GM18519 (cell line): ENCODE measurements around the gene DIP2C.
"Not testable (repeated sequence)": the region's sequence is repeated elsewhere in the genome, so short reads cannot be mapped to it uniquely, and the experiment has no call there.

Experiments
- ATAC-seq: cut with Tn5 transposase; IDR thresholded peaks from one replicate; pipeline ENCODE4 v1.9.1; 2021; ENCODE audit warnings: mild to moderate bottlenecking, moderate library complexity; ENCODE audit not compliant: unreplicated experiment, low FRiP score

Gene DIP2C

DNA sequence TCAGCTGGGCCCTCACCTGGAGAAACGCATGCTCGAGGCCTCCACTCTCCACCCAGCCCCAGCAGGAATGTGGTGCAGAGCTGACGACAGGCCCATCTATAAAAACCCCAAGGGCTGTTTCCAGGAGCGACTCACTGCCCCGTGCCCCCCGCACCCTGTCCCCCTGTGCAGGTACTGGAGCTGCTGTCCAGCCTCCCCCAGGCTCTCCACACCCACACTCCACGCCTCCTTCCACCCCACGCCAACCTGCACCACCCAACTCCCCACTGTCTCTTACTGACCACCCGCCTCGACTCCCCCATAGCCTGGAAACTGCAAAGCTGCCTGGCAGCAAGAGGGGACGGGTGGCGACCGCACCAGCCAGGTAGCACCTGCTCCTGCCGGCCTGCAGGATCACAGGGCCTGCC lies 43.3 kb downstream of the DIP2C start:
- no peak for ATAC-seq

DNA sequence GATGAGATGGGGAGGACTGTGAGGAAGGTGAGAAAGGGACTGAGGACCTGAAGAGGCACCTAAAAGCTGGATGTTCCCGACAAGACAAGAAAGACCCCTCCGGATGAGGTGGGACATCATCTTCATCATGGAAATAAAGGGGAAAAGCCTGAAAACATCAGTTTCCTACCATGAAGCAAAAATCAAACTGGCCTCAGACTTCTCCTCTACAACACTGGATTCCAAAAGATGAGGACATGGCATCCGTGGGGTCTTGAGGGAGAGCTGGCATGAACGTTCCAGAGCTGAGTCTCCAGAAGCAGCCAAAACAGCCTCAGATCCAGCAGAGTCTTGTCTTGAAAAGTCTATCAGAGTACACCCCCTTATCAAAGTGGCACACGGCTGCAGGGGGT lies 44.5 kb downstream of the DIP2C start:
- ATAC-seq = no peak

DNA sequence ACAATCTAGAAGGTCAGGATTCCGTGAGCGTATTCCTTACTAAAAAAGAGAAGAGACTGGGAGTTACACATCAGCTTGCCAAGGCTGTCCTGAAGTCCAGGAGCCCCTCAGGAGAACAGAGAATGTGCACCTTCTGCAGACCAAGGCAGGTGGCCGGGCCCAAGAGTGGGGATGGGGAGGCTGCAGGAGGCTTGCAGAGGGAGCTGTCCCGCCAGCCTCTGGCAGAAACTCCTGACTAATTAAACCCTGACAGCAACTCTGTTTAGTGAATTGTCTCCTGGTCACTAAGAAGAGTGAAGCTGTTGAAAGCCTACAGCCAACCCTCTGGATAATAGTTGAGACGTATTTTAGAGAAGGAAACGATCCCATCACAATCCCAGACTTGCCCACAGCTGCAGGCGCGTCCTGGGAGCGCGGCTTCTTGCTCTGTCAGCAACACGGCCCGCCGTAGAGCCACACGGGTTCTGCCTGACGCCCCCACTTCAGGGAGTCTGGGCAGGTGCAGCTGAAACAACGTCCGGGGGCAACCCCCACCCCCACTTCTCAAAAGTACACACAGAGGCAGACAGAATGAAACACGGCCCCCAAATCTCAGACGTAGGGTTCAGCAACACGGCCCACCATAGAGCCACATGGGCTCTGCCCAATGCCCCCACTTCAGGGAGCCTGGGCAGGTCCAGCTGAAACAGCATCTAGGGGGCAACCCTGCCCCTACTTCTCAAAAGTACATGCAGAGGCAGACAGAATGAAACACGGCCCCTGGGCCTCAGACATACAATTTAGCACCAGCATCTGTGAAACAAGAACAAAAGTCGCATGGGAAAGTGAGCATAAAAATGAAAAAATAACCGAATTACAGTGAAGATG lies 45.2 kb downstream of the DIP2C start:
- no peak for ATAC-seq

DNA sequence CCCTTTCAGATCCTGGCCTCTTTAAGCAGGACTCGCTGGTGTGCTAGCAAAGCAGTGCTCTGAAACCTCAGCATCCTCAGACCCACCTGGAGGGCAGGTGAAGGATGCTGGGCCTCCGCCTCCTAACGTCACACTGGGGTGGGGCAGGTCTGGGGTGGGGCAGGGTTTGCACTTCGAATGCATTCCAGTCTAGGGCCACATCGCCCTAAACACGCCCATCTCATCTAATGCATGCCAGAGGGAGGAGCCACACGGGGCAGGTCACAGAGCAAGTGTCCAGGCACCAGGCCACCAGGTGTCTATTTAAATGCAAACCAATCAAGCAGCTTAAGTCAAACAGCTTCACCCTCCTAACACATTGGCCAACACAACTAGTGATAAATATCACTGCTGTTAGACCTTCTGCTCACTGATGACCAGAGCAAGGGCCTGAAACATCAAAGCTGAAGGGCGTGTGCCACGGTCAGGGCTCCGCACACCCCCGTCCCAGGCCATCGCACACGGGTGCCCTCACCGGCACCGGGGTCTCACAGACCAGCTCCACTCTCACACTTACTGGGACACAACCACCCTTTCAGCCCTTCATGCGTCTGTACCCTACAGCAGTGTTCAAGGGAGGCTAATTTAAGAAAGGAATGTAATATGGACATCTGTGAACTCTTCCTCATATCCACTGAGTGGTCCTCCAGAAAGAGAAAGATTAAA lies 47.1 kb downstream of the DIP2C start:
- no peak for ATAC-seq

DNA sequence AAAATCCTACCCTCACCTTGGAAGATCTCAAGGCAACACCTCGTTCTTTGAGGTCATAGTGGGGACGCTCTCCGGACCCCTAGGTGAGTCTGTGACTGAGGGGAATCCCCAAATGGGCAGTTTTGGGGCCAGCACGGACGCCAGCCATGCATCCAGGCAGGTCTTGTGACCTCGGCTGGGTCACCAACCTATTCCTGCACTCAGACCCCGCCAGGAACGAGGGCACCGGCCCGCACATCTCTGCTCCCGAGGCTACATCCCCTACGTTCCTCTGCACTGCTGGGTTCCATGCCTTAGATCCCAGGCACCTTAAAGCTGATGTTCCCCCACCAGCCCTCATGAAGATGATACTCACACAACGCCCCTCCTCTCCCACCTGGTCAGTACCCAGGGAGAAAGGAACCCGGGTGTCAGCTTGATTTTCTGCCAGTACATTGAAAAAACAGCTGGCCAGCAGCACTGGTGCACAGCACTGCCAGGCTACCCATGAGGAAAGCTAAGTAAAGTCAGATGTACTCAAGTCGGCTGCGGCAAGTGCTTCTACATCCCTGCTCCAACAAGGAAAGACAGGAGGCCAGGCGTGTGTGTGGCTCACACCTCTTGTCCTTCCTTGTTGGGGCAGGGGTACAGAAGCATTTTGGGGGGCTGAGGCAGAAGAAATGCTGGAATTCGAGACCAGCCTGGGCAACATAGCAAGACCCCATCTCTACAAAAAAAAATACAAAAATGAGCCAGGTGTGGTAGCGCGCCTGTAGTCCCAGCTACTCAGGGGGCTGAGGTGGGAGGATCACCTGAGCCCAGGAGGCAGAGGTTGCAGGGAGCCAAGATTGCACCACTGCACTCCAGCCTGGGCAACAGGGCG lies 48.1 kb downstream of the DIP2C start:
- no peak for ATAC-seq

DNA sequence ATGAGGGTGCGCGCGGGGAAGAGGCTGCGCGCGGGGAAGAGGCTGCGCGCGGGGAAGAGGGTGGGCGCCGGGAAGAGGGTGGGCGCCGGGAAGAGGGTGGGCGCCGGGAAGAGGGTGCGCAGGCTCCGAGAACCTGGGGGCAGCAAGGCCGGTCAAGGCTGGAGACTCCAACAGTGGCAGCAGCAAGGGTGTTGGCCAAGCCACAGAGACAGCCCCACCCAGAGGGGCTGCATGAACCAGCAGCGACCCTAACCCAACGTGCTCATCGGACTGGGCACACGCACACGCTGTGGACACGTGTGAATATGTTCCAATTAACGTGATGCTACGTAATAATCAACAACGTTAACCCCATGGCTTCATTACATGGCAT lies 48.8 kb downstream of the DIP2C start:
- no peak for ATAC-seq

DNA sequence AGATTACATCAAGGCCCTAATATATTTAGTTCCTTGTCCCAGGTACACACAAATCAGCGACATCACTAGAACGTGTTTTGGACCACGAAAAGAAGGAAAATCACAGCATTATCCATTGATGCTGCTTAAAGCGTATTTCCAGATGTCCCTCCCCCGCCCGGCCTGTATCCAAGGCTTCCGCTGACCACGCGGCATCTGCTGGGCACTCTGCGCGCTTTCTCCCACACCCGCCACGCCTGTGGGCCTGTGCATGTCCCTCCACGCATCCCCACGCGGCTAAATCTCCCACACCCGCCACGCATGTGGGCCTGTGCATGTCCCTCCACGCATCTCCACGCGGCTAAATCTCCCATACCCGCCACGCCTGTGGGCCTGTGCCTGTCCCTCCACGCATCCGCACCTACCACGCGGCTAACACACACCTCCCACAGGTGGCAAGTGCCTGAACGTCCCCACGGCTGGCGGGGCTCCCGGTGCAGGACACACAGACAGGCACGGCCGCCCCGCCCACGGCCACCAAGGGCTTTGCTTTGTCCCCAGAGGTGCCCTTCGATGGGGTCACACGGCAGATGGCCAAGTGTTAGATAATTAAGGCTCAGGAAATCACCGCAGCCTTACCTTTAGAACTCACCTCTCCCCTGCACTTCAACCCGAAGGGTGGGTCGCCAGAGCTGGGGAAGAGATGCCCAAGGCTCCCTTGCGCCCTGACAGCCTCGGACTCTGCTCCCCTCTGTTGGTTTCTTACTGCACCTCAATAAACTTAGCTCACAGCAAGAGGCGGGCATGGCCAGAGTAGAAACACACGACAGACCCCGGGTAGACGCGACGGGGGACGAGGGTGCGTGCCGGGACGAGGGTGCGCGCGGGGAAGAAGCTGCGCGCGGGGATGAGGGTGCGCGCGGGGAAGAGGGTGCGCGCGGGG lies 49.5 kb downstream of the DIP2C start:
- no peak for ATAC-seq

DNA sequence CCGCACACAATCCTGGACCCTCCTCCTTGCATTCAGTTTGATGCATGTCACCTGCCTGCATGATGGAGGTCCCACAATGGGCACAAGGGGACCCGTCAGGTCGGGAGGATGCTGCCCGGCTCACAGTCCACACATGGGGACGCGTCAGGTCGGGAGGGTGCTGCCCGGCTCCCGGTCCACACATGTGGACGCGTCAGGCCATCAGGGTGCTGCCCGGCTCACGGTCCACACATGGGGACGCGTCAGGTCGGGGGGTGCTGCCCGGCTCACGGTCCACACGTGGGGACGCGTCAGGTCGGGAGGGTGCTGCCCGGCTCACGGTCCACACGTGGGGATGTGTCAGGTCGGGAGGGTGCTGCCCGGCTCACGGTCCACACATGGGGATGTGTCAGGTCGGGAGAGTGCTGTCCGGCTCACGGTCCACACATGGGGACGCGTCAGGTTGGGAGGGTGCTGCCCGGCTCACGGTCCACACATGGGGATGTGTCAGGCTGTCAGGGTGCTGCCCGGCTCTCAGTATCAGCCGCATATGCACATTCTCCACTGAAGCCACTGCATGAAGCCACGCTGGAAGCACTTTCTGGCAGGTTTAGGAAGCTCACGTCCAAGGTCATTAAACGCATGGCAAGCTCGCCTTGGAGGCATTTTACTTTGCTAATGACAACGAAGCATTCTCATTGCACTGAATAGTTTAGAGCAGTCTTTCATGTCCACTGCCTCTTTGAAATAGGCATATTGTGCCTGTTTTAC lies 50.3 kb downstream of the DIP2C start:
- ATAC-seq = no peak

DNA sequence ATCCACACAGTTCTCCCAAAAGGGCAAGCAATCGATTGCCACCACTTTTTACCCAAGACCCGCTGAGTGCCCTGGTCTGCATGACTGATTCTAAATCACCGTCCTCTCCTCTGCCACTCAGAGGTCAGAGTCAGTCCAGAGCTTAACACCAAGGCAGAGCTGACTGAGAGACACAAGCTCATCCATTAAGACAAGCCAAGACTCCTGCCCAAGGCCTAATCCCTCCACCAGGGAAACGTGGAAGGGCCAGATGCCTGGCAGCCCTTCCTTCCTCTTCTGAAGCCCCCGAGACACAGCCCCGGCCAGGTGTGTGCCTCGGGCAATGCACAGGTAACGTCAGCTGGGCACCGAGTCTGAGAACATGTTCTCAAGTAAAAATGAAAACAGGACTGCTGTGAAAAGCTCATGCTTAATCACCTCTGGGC lies 51.7 kb downstream of the DIP2C start:
- ATAC-seq = no peak

DNA sequence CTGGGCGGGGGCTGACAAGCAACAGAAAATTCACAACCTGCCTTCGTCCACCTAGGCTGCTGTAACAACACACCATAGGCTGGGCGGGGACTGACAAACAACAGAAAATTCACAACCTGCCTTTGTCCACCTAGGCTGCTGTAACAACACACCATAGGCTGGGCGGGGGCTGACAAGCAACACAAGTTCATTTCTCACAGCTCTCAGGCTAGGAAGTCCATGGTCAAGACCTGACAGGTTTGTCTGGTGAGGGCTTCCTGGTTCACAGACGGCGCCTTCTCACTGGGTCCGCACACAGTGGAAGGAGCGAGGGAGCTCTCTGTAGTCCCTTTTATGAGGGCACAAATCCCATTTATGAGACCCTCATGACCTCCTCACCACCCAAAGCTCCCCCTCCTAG lies 52.2 kb downstream of the DIP2C start:
- ATAC-seq = no peak

DNA sequence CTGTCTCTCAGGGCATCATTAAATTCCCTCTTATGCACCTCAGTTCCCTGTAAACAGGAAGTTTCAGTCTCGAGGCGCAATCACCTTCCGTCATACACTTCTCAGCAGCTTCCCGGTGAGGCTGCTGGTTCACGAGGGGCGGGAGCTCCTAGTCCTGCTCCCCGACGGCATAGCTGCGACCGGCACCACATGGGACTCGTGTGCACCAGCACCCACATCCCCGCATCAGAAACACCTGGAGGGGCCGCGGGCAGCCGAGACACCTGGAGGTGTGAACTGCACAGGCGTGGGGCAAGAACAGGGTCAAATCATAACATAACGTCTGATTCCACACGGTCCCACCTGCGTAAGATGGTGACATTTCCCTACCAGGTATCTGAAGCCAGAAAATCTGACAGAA lies 52.7 kb downstream of the DIP2C start:
- ATAC-seq = no peak

DNA sequence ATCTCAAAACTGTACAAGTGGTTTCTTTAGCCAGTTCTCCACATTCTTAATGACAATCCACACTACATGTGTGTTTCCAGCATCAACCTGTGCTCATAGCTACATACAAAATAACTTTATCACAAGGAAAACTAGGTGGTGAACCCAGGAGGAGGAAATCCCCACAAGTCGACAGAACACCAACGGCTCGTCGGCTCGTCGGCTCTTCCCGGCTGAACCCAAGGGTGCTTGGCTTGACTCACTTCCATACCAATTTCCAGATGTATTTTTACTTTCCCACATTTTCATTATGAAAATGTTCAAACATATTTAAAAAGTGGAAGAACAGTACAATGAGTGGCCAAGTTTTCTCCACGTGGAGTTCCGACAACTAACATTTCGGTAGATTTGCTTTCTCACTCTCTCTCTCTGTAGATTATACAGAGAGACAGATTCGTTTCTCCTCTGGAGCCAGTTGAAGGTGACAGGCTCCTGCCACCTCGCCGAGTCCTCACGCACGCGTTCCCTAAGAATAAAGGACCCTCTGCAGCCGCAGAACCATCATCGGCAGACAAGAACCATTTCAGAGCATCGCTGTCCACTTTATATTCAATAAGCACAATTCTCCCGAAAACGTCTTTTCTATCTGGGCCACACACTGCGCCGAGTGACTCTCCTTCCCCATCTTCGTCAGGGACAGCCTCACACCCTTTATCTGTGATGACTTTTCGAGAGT lies 53.3 kb downstream of the DIP2C start:
- no peak for ATAC-seq

DNA sequence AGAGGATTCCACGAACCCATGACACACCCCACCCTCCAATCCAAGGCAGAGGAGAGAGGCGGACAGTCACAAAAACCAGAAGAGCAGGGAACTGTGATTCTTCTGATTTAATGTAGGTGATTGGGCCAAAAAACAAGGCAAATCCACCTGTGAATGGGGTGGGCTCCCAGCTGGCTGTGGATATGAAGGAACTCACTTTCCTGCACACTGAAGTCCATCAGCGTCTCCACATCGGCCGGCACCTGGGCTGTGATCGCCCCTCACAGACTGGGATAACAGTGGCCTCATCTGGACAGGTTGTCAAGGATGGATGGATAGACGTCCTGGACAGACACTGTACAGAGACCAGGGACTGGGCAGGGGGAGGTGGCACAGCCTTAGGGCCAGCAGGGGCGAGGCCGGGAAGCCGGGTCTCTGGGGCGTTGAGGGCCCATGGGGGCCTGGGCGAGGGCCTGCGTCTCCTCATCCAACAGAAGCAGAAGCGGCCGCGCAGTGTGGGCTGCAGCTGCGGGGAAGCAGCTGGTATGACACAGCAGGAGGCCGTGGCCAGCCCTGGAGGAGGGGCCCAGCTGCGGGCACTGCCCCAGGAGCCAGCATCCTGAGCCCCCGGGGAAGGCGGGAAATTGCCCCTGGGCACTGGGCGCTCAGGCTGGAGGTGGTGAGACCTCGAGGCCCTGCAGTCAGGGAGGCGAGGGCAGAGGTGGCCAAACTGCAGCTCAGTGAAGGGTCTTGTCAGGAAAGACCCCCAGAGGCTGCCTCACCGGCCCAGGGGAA lies 54.2 kb downstream of the DIP2C start:
- no peak for ATAC-seq

DNA sequence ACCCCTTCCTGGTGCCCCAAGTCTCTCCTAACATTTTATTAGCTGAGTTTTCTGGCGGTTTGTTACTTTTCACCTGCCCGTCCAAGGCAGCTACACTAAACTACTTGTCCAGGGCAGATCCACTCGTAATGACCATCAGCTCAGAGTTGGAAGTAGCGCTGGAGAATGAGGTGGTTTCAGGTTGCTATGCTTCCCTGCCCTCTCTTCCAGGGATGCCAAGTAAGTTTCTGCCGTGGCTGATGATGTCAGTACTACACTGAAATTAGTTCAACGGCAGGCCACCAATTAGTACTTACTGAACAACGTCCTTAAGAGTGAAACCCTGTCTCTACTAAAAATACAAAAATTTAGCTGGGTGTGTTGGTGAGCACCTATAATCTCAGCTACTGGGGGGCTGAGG lies 55.2 kb downstream of the DIP2C start:
- no peak for ATAC-seq

DNA sequence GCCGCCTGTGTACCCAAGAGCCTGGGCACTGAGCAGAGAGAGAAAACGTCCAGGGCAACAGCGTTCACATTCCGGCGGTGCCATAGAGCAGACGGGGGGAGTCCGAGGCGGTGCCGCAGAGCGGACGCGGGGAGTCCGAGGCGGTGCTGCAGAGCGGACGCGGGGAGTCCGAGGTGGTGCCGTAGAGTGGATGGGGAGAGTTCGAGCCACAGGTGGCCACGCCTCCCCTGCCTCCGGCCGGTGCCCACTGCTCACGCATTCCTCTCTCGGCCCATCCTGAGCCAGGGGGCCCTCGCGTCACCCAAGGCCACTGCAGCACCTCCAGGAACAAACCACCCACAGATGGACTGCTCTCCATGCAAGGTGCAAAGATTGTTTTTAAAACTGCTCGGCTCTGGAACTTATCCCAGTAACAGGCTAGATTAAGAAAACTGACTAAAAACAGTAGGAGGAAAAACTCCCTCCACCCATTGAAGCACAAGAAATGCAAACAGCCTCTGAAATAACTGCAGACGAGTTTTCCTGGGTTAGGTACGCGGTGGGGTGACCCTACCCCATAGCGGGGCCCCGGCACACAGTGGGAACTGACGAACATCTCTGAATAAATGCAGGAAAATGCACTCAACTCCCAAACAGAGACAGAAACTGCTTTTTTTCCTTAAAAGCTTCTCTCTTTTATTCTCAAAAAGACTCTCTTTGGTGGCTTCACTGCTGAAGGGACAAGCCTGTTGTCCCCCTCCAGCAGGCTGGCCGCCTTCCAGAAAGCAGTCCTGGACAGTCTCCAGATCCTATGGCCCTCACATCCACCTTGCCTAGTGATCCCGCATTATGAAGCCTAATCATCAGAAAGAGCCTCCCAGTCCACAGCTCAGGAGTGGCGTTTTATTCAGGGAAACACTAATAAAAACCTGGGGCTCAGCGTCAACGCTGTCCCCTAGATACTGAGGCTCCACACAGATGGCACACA lies 55.9 kb downstream of the DIP2C start:
- ATAC-seq = no peak

DNA sequence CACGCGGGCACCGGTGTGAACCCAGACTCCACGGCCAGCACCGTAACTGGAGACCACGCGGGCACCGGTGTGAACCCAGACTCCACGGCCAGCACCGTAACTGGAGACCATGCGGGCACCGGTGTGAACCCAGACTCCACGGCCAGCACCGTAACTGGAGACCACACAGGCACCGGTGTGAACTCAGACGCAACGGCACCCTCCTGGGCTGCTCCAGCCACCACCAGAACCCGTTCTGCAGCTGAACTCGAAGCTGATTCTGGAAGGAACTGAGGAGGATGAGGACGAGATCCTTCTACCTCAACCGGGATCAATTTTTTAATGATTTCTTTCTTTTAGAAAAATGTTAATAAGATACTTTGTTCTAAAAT lies 56.7 kb downstream of the DIP2C start:
- not testable (repeated sequence) for ATAC-seq
